Lower leg skin (tissue), 3 donors: ENCODE measurements around the gene CD1E.

Source experiments
- POLR2A ChIP-seq, 2 donors: fragments of 450-650 bp; IDR thresholded peaks; one replicate each; pipeline ENCODE4 v1.6.1; 2016 to 2017; ENCODE audit warnings: antibody characterized with exemption in 2 of 2, mild to moderate bottlenecking in 1 of 2, moderate library complexity in 1 of 2
- TF ChIP-seq, protein P1 (sequence below), 3 donors: fragments of 450-650 bp; IDR thresholded peaks; one replicate each; pipeline ENCODE4 v1.5.1; 2016; ENCODE audit warnings: antibody characterized with exemption in 3 of 3, mild to moderate bottlenecking in 3 of 3, moderate library complexity in 2 of 3

DNA sequence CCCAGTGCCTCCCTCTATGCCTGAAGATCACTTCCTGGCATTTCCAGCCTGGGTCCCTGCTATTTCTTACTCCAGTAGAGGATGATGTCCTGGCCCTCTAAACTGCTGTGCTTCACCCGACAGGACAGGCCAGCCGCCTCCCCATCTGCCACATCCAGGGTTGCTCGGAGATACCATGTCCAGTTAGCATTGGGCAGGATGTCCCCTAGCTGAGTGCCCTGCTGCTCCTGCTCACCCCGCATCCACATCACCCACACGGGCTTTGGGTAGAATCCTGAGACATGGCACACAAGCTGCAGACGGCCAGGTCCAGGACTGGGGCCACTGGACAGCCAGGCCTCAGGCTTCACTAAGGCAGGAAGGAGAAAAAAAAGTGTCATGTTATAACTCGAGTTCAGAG is 24.4 kb upstream of the CD1E start:
- TF ChIP-seq, protein P1, sequence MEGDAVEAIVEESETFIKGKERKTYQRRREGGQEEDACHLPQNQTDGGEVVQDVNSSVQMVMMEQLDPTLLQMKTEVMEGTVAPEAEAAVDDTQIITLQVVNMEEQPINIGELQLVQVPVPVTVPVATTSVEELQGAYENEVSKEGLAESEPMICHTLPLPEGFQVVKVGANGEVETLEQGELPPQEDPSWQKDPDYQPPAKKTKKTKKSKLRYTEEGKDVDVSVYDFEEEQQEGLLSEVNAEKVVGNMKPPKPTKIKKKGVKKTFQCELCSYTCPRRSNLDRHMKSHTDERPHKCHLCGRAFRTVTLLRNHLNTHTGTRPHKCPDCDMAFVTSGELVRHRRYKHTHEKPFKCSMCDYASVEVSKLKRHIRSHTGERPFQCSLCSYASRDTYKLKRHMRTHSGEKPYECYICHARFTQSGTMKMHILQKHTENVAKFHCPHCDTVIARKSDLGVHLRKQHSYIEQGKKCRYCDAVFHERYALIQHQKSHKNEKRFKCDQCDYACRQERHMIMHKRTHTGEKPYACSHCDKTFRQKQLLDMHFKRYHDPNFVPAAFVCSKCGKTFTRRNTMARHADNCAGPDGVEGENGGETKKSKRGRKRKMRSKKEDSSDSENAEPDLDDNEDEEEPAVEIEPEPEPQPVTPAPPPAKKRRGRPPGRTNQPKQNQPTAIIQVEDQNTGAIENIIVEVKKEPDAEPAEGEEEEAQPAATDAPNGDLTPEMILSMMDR (IDR thresholded peaks at IDR 0.05) = no peak
- no peak for TF ChIP-seq POLR2A (IDR thresholded peaks at IDR 0.05)
